Stomach (tissue), 4 donors: ENCODE measurements around the gene WDR62.
"Not testable (repeated sequence)": the region's sequence is repeated elsewhere in the genome, so short reads cannot be mapped to it uniquely, and the experiment has no call there.

Experiments
- POLR2AphosphoS5 ChIP-seq, 3 donors: sonication (generic); formaldehyde crosslinking; IDR thresholded peaks; one replicate each; pipeline ENCODE4 v1.6.1; 2016; ENCODE audit warnings: antibody characterized with exemption in 3 of 3
- TF ChIP-seq, protein P1 (sequence below), 7 experiments: fragments of 450-650 bp in 4 of 7; fragments of 200-600 bp in 3 of 7; sonication (generic) in 3 of 7; IDR thresholded peaks; one replicate each; pipeline ENCODE4 v1.5.1; 2016 to 2019; ENCODE audit warnings: antibody characterized with exemption in 7 of 7, control low read depth in 2 of 7, mild to moderate bottlenecking in 1 of 7

DNA sequence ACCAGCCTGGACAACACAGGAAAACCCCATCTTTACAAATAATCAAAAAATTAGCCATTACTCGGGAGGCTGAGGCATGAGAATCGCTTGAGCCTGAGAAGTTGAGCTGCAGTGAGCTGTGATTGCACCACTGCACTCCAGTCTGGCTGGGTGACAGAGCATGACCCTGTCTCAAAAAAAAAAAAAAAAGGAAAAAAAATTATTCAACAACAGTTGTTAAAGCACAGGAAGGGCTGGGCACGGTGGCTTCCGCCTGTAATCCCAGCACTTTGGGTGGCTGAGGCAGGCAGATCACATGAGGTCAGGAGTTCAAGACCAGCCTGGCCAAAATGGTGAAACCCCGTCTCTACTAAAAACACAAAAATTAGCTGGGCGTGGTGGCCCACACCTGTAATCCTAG is 76.5 kb downstream of the WDR62 start:
- TF ChIP-seq, protein P1, sequence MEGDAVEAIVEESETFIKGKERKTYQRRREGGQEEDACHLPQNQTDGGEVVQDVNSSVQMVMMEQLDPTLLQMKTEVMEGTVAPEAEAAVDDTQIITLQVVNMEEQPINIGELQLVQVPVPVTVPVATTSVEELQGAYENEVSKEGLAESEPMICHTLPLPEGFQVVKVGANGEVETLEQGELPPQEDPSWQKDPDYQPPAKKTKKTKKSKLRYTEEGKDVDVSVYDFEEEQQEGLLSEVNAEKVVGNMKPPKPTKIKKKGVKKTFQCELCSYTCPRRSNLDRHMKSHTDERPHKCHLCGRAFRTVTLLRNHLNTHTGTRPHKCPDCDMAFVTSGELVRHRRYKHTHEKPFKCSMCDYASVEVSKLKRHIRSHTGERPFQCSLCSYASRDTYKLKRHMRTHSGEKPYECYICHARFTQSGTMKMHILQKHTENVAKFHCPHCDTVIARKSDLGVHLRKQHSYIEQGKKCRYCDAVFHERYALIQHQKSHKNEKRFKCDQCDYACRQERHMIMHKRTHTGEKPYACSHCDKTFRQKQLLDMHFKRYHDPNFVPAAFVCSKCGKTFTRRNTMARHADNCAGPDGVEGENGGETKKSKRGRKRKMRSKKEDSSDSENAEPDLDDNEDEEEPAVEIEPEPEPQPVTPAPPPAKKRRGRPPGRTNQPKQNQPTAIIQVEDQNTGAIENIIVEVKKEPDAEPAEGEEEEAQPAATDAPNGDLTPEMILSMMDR (IDR thresholded peaks at IDR 0.05), result not testable (repeated sequence)
- TF ChIP-seq POLR2AphosphoS5 (IDR thresholded peaks at IDR 0.05), result not testable (repeated sequence)
